ENCODE data around the gene GPC6. TPM values are rescaled to one million over a fixed set of nuclear protein-coding genes. Genes with fewer than 3 reads are reported as not detected.
"Not testable (repeated sequence)": the region's sequence is repeated elsewhere in the genome, so short reads cannot be mapped to it uniquely, and the experiment has no call there.

GPC6 gene
- polyA plus RNA-seq, 1 donor from 2014 or later, result 9.0 TPM

GRCh38 chr13:94209117-94209516, 982.5 kb downstream of the GPC6 start:
- Histone ChIP-seq H3K36me3 (ENCODE audit: insufficient read depth, low read length) (no peaks in the 10 kb centered on the region), H3K4me2 (ENCODE audit: low read length) (no peak overlapping the region), H3F3A (ENCODE audit: insufficient read depth, low read length, poor library complexity, severe bottlenecking) (no peaks in the 10 kb centered on the region), H3K9ac (ENCODE audit: low read length) (no peak overlapping the region), H2AFZ (ENCODE audit: low read depth, low read length) (no peak overlapping the region), H3K27me3 (ENCODE audit: insufficient read depth, low read depth, low read length) (no peaks in the 10 kb centered on the region), H3K27ac (ENCODE audit: low read length) (no peak overlapping the region), H3K9me2 (ENCODE audit: insufficient read depth, low read length) (no peaks in the 10 kb centered on the region), H3K79me2 (replicated peaks; ENCODE audit: insufficient read depth, low read length) (no peaks in the 10 kb centered on the region), H3K4me3 (ENCODE audit: low read length) (no peak overlapping the region), H4K20me1 (ENCODE audit: insufficient read depth) (no peaks in the 10 kb centered on the region), H3K9me3 (ENCODE audit: low read length) (no peaks in the 10 kb centered on the region)
- TF ChIP-seq POLR2AphosphoS5 (IDR thresholded peaks at IDR 0.05), result no peak
- TF ChIP-seq TAF1 (IDR thresholded peaks at IDR 0.05; ENCODE audit: low read depth), result no peak
- no peak for TF ChIP-seq EZH2 (IDR thresholded peaks at IDR 0.05; ENCODE audit: borderline replicate concordance, insufficient read depth, low read length, poor library complexity, severe bottlenecking)
- no peak for TF ChIP-seq MXI1 (conservative IDR thresholded peaks at IDR 0.05; ENCODE audit: poor library complexity, severe bottlenecking)
- TF ChIP-seq REST (IDR thresholded peaks at IDR 0.05; ENCODE audit: borderline replicate concordance), result no peak
- no peak for TF ChIP-seq EP300 (conservative IDR thresholded peaks at IDR 0.05; ENCODE audit: poor library complexity, severe bottlenecking)
- TF ChIP-seq SMC3 (conservative IDR thresholded peaks at IDR 0.05; ENCODE audit: poor library complexity), result no peak
- no peak for TF ChIP-seq CTCF (IDR thresholded peaks at IDR 0.05; ENCODE audit: poor library complexity, severe bottlenecking)
- no peak for TF ChIP-seq RAD21 (conservative IDR thresholded peaks at IDR 0.05)

- H3K36me3 ChIP-seq (ENCODE audit: insufficient read depth, low read length); H3K4me3 ChIP-seq (ENCODE audit: low read length); H3K27me3 ChIP-seq (ENCODE audit: insufficient read depth, low read depth, low read length); H3K9me2 ChIP-seq (ENCODE audit: insufficient read depth, low read length); H2AFZ ChIP-seq (ENCODE audit: low read depth, low read length); H3K9me3 ChIP-seq (ENCODE audit: low read length); H3K4me2 ChIP-seq (ENCODE audit: low read length); H4K20me1 ChIP-seq (ENCODE audit: insufficient read depth); H3K9ac ChIP-seq (ENCODE audit: low read length); H3K79me2 ChIP-seq (replicated peaks; ENCODE audit: insufficient read depth, low read length); H3K27ac ChIP-seq (ENCODE audit: low read length); H3F3A ChIP-seq (ENCODE audit: insufficient read depth, low read length, poor library complexity, severe bottlenecking): not testable (repeated sequence)
These were observed 983.3 kb downstream of the GPC6 start for GRCh38 chr13:94209913-94210312.

- H3K9me2 ChIP-seq (ENCODE audit: insufficient read depth, low read length), result no peaks in the 10 kb centered on the region
- H3K4me3 ChIP-seq (ENCODE audit: low read length), result no peak overlapping the region
- H3K36me3 ChIP-seq (ENCODE audit: insufficient read depth, low read length), result no peaks in the 10 kb centered on the region
- H3K9me3 ChIP-seq (ENCODE audit: low read length), result no peaks in the 10 kb centered on the region
- H3K27me3 ChIP-seq (ENCODE audit: insufficient read depth, low read depth, low read length), result no peaks in the 10 kb centered on the region
- no peak overlapping the region for H3K9ac ChIP-seq (ENCODE audit: low read length)
- no peak overlapping the region for H2AFZ ChIP-seq (ENCODE audit: low read depth, low read length)
- no peak overlapping the region for H3K27ac ChIP-seq (ENCODE audit: low read length)
- H4K20me1 ChIP-seq (ENCODE audit: insufficient read depth), result no peaks in the 10 kb centered on the region
- H3F3A ChIP-seq (ENCODE audit: insufficient read depth, low read length, poor library complexity, severe bottlenecking), result no peaks in the 10 kb centered on the region
- H3K4me2 ChIP-seq (ENCODE audit: low read length), result no peak overlapping the region
- TF ChIP-seq TAF1 (IDR thresholded peaks at IDR 0.05; ENCODE audit: low read depth) (no peak), REST (IDR thresholded peaks at IDR 0.05; ENCODE audit: borderline replicate concordance) (no peak), EZH2 (IDR thresholded peaks at IDR 0.05; ENCODE audit: borderline replicate concordance, insufficient read depth, low read length, poor library complexity, severe bottlenecking) (no peak), RAD21 (conservative IDR thresholded peaks at IDR 0.05) (no peak)
- H3K79me2 ChIP-seq (replicated peaks; ENCODE audit: insufficient read depth, low read length), result no peaks in the 10 kb centered on the region
These were observed 984.2 kb downstream of the GPC6 start for GRCh38 chr13:94210816-94211215.

Data from neural cell (in vitro differentiated cells).